ENCODE results near the gene FANCD2. TPM values are rescaled to one million over a fixed set of nuclear protein-coding genes. Genes with fewer than 3 reads are reported as not detected.

Gene FANCD2
- polyA plus RNA-seq, 1 donor = 14.5 TPM

DNA sequence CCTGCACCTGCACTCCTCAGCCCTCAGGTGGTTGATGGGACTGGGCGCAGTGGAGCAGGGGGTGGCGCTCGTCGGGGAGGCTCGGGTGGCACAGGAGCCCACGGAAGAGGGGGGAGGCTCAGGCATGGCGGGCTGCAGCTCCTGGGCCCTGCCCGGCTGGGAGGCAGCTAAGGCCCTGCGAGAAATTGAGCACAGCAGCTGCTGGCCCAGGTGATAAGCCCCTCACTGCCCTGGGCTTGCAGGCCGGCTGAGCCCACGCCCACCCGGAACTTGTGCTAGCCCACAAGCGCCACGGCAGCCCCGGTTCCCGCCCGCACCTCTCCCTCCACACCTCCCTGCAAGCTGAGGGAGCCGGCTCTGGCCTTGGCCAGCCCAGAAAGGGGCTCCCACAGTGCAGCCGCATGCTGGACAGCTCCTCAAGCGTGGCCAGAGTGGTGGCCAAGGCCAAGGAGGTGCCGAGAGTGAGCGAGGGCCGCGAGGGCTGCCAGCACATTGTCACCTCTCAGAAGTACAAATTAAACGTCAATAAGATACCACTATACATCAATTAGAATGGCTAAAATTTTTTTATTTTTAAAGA lies 110.3 kb downstream of the FANCD2 start:
- Histone ChIP-seq H3K4me1 (ENCODE audit: control insufficient read depth, insufficient read depth, low read length) (peaks cover 3% of the 10 kb centered on the region), H3K27ac (ENCODE audit: low read length) (no peak overlapping the region), H3K4me3 (ENCODE audit: low read length) (no peak overlapping the region), H3K36me3 (ENCODE audit: control insufficient read depth, insufficient read depth, low read length) (no peaks in the 10 kb centered on the region), H3K27me3 (ENCODE audit: control insufficient read depth, insufficient read depth, low read length) (no peaks in the 10 kb centered on the region), H3K9me3 (ENCODE audit: control insufficient read depth, low read depth, low read length) (no peaks in the 10 kb centered on the region)
- no CpG with 5 or more reads among the region's 25 CpGs for WGBS (ENCODE audit: insufficient coverage, low lambda C conversion rate)
- no peak for DNase-seq

GRCh38 chr3:10137178-10137577 lies 110.9 kb downstream of the FANCD2 start:
- no peaks in the 10 kb centered on the region for H3K27me3 ChIP-seq (ENCODE audit: control insufficient read depth, insufficient read depth, low read length)
- no peak for DNase-seq
- H3K4me1 ChIP-seq (ENCODE audit: control insufficient read depth, insufficient read depth, low read length) = peaks cover 3% of the 10 kb centered on the region
- no CpG with 5 or more reads among the region's 4 CpGs for WGBS (ENCODE audit: insufficient coverage, low lambda C conversion rate)
- no peaks in the 10 kb centered on the region for H3K36me3 ChIP-seq (ENCODE audit: control insufficient read depth, insufficient read depth, low read length)
- no peaks in the 10 kb centered on the region for H3K9me3 ChIP-seq (ENCODE audit: control insufficient read depth, low read depth, low read length)
- no peak overlapping the region for H3K4me3 ChIP-seq (ENCODE audit: low read length)
- no peak overlapping the region for H3K27ac ChIP-seq (ENCODE audit: low read length)

DNA sequence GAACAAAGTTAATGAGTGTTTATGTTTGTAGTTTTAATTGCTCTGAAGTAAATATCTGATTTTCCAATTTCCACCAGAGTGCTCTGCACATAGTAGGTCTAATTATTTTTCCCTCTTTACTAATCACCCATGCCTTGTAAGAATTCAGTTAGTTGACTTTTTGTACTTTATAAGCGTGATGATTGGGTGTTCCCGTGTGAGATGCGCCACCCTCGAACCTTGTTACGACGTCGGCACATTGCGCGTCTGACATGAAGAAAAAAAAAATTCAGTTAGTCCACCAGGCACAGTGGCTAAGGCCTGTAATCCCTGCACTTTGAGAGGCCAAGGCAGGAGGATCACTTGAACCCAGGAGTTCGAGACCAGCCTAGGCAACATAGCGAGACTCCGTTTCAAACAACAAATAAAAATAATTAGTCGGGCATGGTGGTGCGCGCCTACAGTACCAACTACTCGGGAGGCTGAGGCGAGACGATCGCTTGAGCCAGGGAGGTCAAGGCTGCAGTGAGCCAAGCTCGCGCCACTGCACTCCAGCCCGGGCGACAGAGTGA lies 114.8 kb downstream of the FANCD2 start:
- Histone ChIP-seq H3K4me1 (ENCODE audit: control insufficient read depth, insufficient read depth, low read length) (peaks cover 15% of the 10 kb centered on the region), H3K27ac (ENCODE audit: low read length) (peak overlapping the region; percentile 83), H3K4me3 (ENCODE audit: low read length) (peak overlapping the region; percentile 83), H3K9me3 (ENCODE audit: control insufficient read depth, low read depth, low read length) (no peaks in the 10 kb centered on the region), H3K36me3 (ENCODE audit: control insufficient read depth, insufficient read depth, low read length) (peaks cover 6% of the 10 kb centered on the region), H3K27me3 (ENCODE audit: control insufficient read depth, insufficient read depth, low read length) (no peaks in the 10 kb centered on the region)
- no CpG with 5 or more reads among the region's 23 CpGs for WGBS (ENCODE audit: insufficient coverage, low lambda C conversion rate)
- DNase-seq = peak in 1 of 2 donors; percentile 3

- peak in 1 of 2 donors; percentile 16 for DNase-seq
- no CpG with 5 or more reads among the region's 29 CpGs for WGBS (ENCODE audit: insufficient coverage, low lambda C conversion rate)
- peaks cover 16% of the 10 kb centered on the region for H3K36me3 ChIP-seq (ENCODE audit: control insufficient read depth, insufficient read depth, low read length)
- H3K4me1 ChIP-seq (ENCODE audit: control insufficient read depth, insufficient read depth, low read length) = peaks cover 15% of the 10 kb centered on the region
- H3K9me3 ChIP-seq (ENCODE audit: control insufficient read depth, low read depth, low read length) = no peaks in the 10 kb centered on the region
- H3K27me3 ChIP-seq (ENCODE audit: control insufficient read depth, insufficient read depth, low read length) = no peaks in the 10 kb centered on the region
- H3K4me3 ChIP-seq (ENCODE audit: low read length) = peak overlapping the region; percentile 83
- no peak overlapping the region for H3K27ac ChIP-seq (ENCODE audit: low read length)
Observed at GRCh38 chr3:10142707-10143560, 116.7 kb downstream of the FANCD2 start.

- peaks cover 15% of the 10 kb centered on the region for H3K4me1 ChIP-seq (ENCODE audit: control insufficient read depth, insufficient read depth, low read length)
- H3K27ac ChIP-seq (ENCODE audit: low read length) = no peak overlapping the region
- no peaks in the 10 kb centered on the region for H3K9me3 ChIP-seq (ENCODE audit: control insufficient read depth, low read depth, low read length)
- no peaks in the 10 kb centered on the region for H3K27me3 ChIP-seq (ENCODE audit: control insufficient read depth, insufficient read depth, low read length)
- 100% methylated on average over 1 of the region's 4 CpGs for WGBS (ENCODE audit: insufficient coverage, low lambda C conversion rate)
- H3K4me3 ChIP-seq (ENCODE audit: low read length) = no peak overlapping the region
- DNase-seq = no peak
- peaks cover 36% of the 10 kb centered on the region for H3K36me3 ChIP-seq (ENCODE audit: control insufficient read depth, insufficient read depth, low read length)
Observed at GRCh38 chr3:10145685-10146084, 119.4 kb downstream of the FANCD2 start.

DNA sequence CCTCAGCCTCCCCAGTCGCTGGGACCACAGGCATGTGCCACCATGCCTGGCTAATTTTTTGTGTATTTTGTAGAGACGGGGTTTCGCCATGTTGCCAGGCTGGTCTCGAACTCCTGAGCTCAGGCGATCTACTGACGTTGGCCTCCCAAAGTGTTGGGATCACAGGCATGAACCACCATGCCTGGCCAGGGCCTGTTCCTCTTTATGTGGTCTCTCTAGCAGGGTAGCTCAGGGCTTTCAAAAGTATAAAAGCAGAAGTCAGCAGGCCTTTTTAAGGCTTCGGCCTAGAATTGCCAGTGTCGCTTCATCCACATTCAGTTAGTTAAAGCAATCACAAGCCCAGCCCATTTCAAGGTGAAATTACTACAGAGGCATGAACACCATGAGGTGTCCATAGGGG lies 123.0 kb downstream of the FANCD2 start:
- Histone ChIP-seq H3K4me3 (ENCODE audit: low read length) (no peak overlapping the region), H3K36me3 (ENCODE audit: control insufficient read depth, insufficient read depth, low read length) (peaks cover 45% of the 10 kb centered on the region), H3K27me3 (ENCODE audit: control insufficient read depth, insufficient read depth, low read length) (no peaks in the 10 kb centered on the region), H3K27ac (ENCODE audit: low read length) (no peak overlapping the region), H3K9me3 (ENCODE audit: control insufficient read depth, low read depth, low read length) (no peaks in the 10 kb centered on the region), H3K4me1 (ENCODE audit: control insufficient read depth, insufficient read depth, low read length) (peaks cover 2% of the 10 kb centered on the region)
- no peak for DNase-seq
- WGBS (ENCODE audit: insufficient coverage, low lambda C conversion rate) = no CpG with 5 or more reads among the region's 8 CpGs

DNA sequence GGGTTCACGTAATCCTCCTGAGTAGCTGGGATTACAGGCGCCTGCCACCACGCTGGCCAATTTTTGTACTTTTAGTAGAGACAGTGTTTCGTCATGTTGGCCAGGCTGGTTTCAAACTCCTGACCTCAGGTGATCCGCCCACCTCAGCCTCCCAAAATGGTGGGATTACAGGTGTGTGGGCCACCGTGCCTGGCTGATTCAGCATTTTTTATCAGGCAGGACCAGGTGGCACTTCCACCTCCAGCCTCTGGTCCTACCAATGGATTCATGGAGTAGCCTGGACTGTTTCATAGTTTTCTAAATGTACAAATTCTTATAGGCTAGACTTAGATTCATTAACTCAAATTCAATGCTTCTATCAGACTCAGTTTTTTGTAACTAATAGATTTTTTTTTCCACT lies 124.8 kb downstream of the FANCD2 start:
- no peak for DNase-seq
- WGBS (ENCODE audit: insufficient coverage, low lambda C conversion rate) = no CpG with 5 or more reads among the region's 6 CpGs
- Histone ChIP-seq H3K9me3 (ENCODE audit: control insufficient read depth, low read depth, low read length) (no peaks in the 10 kb centered on the region), H3K4me3 (ENCODE audit: low read length) (no peak overlapping the region), H3K27me3 (ENCODE audit: control insufficient read depth, insufficient read depth, low read length) (no peaks in the 10 kb centered on the region), H3K4me1 (ENCODE audit: control insufficient read depth, insufficient read depth, low read length) (no peaks in the 10 kb centered on the region), H3K27ac (ENCODE audit: low read length) (no peak overlapping the region), H3K36me3 (ENCODE audit: control insufficient read depth, insufficient read depth, low read length) (peaks cover 48% of the 10 kb centered on the region)

Other genes starting within 250 kb of the FANCD2 start
- gene TADA3, start 234.0 kb upstream of the FANCD2 start, polyA plus RNA-seq = 50.0 TPM
- 166 TPM for gene ARPC4, start 233.4 kb upstream of the FANCD2 start, polyA plus RNA-seq
- 97.4 TPM for gene TTLL3, start 216.2 kb upstream of the FANCD2 start, polyA plus RNA-seq
- gene RPUSD3, start 182.4 kb upstream of the FANCD2 start, polyA plus RNA-seq = 31.8 TPM
- 35.6 TPM for gene CIDEC, start 146.2 kb upstream of the FANCD2 start, polyA plus RNA-seq
- 49.5 TPM for gene JAGN1, start 135.8 kb upstream of the FANCD2 start, polyA plus RNA-seq
- 60.9 TPM for gene IL17RE, start 123.6 kb upstream of the FANCD2 start, polyA plus RNA-seq
- 36.3 TPM for gene IL17RC, start 109.3 kb upstream of the FANCD2 start, polyA plus RNA-seq
- gene CRELD1, start 92.6 kb upstream of the FANCD2 start, polyA plus RNA-seq = 64.8 TPM
- gene PRRT3, start 74.0 kb upstream of the FANCD2 start, polyA plus RNA-seq = 1.8 TPM
- gene EMC3, start 39.6 kb upstream of the FANCD2 start, polyA plus RNA-seq = 65.2 TPM
- gene FANCD2OS, start 81.8 kb downstream of the FANCD2 start, polyA plus RNA-seq = not detected
- 172 TPM for gene BRK1, start 89.2 kb downstream of the FANCD2 start, polyA plus RNA-seq
- 60.7 TPM for gene VHL, start 115.3 kb downstream of the FANCD2 start, polyA plus RNA-seq
- 2.2 TPM for gene IRAK2, start 138.5 kb downstream of the FANCD2 start, polyA plus RNA-seq
- 27.4 TPM for gene TATDN2, start 222.0 kb downstream of the FANCD2 start, polyA plus RNA-seq